ENCODE results near the gene NUDT16L1.

The NUDT16L1 gene

GRCh38 chr16:4683255-4684057 lies 9.9 kb upstream of the NUDT16L1 start:
- no peak for DNase-seq (ENCODE audit: low read depth)

GRCh38 chr16:4684058-4684715 lies 9.2 kb upstream of the NUDT16L1 start:
- DNase-seq (ENCODE audit: low read depth): no peak

GRCh38 chr16:4684763-4685162 lies 8.6 kb upstream of the NUDT16L1 start:
- no peak for DNase-seq (ENCODE audit: low read depth)

- DNase-seq (ENCODE audit: low read depth): no peak
These were observed 8.1 kb upstream of the NUDT16L1 start for GRCh38 chr16:4685292-4685691.

GRCh38 chr16:4685776-4686496 lies 7.4 kb upstream of the NUDT16L1 start:
- no peak for DNase-seq (ENCODE audit: low read depth)

- no peak for DNase-seq (ENCODE audit: low read depth)
These were observed 6.7 kb upstream of the NUDT16L1 start for GRCh38 chr16:4686497-4687210.

- DNase-seq (ENCODE audit: low read depth): no peak
These were observed 5.9 kb upstream of the NUDT16L1 start for GRCh38 chr16:4687416-4687815.

GRCh38 chr16:4687946-4688673 lies 5.3 kb upstream of the NUDT16L1 start:
- no peak for DNase-seq (ENCODE audit: low read depth)

- DNase-seq (ENCODE audit: low read depth): no peak
These were observed 4.7 kb upstream of the NUDT16L1 start for GRCh38 chr16:4688674-4689045.

GRCh38 chr16:4689091-4689671 lies 4.2 kb upstream of the NUDT16L1 start:
- no peak for DNase-seq (ENCODE audit: low read depth)

GRCh38 chr16:4689864-4690704 lies 3.3 kb upstream of the NUDT16L1 start:
- no peak for DNase-seq (ENCODE audit: low read depth)

GRCh38 chr16:4690946-4691665 lies 2.3 kb upstream of the NUDT16L1 start:
- DNase-seq (ENCODE audit: low read depth): no peak

- no peak for DNase-seq (ENCODE audit: low read depth)
These were observed 1.5 kb upstream of the NUDT16L1 start for GRCh38 chr16:4691666-4692412.

GRCh38 chr16:4692460-4693295 lies 684 bp upstream of the NUDT16L1 start:
- DNase-seq (ENCODE audit: low read depth): no peak

- peak; percentile 51 for DNase-seq (ENCODE audit: low read depth)
These were observed 737 bp downstream of the NUDT16L1 start for GRCh38 chr16:4693956-4694641.

- peak; percentile 23 for DNase-seq (ENCODE audit: low read depth)
These were observed 1.5 kb downstream of the NUDT16L1 start for GRCh38 chr16:4694642-4695451.

All from EH (cell line).